Measurements from ENCODE around the gene MYLK.

Gene MYLK

GRCh38 chr3:123869165-123869564, 15.0 kb downstream of the MYLK start:
- no peak for DNase-seq (ENCODE audit: low read depth in 1 of 2, low spot score in 1 of 2)
- H3K4me3 ChIP-seq (replicated peaks; ENCODE audit: insufficient read depth, low read length): no peak overlapping the region
- TF ChIP-seq, protein P1, sequence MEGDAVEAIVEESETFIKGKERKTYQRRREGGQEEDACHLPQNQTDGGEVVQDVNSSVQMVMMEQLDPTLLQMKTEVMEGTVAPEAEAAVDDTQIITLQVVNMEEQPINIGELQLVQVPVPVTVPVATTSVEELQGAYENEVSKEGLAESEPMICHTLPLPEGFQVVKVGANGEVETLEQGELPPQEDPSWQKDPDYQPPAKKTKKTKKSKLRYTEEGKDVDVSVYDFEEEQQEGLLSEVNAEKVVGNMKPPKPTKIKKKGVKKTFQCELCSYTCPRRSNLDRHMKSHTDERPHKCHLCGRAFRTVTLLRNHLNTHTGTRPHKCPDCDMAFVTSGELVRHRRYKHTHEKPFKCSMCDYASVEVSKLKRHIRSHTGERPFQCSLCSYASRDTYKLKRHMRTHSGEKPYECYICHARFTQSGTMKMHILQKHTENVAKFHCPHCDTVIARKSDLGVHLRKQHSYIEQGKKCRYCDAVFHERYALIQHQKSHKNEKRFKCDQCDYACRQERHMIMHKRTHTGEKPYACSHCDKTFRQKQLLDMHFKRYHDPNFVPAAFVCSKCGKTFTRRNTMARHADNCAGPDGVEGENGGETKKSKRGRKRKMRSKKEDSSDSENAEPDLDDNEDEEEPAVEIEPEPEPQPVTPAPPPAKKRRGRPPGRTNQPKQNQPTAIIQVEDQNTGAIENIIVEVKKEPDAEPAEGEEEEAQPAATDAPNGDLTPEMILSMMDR (IDR thresholded peaks at IDR 0.05; ENCODE audit: insufficient read depth, low read length): no peak
- TF ChIP-seq REST (IDR thresholded peaks at IDR 0.05; ENCODE audit: insufficient replicate concordance, low read depth) (no peak), GABPA (IDR thresholded peaks at IDR 0.05; ENCODE audit: low read depth) (no peak), SPI1 (IDR thresholded peaks at IDR 0.05; ENCODE audit: borderline replicate concordance, low read depth) (no peak), POLR2AphosphoS5 (IDR thresholded peaks at IDR 0.05; ENCODE audit: low read depth) (no peak)
- peaks cover 3% of the 10 kb centered on the region for H3K27me3 ChIP-seq (ENCODE audit: insufficient read depth, poor library complexity, severe bottlenecking)
- no peak overlapping the region for H3K27ac ChIP-seq (replicated peaks)

GRCh38 chr3:123864706-123865105, 19.4 kb downstream of the MYLK start:
- H3K27me3 ChIP-seq (ENCODE audit: insufficient read depth, poor library complexity, severe bottlenecking): no peaks in the 10 kb centered on the region
- H3K27ac ChIP-seq (replicated peaks): no peak overlapping the region
- TF ChIP-seq POLR2AphosphoS5 (IDR thresholded peaks at IDR 0.05; ENCODE audit: low read depth) (no peak), REST (IDR thresholded peaks at IDR 0.05; ENCODE audit: insufficient replicate concordance, low read depth) (no peak), GABPA (IDR thresholded peaks at IDR 0.05; ENCODE audit: low read depth) (no peak), SPI1 (IDR thresholded peaks at IDR 0.05; ENCODE audit: borderline replicate concordance, low read depth) (no peak)
- TF ChIP-seq, protein P1 (IDR thresholded peaks at IDR 0.05; ENCODE audit: insufficient read depth, low read length): no peak
- no peak for DNase-seq (ENCODE audit: low read depth in 1 of 2, low spot score in 1 of 2)
- no peak overlapping the region for H3K4me3 ChIP-seq (replicated peaks; ENCODE audit: insufficient read depth, low read length)

- Histone ChIP-seq H3K27me3 (ENCODE audit: insufficient read depth, poor library complexity, severe bottlenecking) (no peaks in the 10 kb centered on the region), H3K4me3 (replicated peaks; ENCODE audit: insufficient read depth, low read length) (no peak overlapping the region), H3K27ac (replicated peaks) (no peak overlapping the region)
- no peak for TF ChIP-seq SPI1 (IDR thresholded peaks at IDR 0.05; ENCODE audit: borderline replicate concordance, low read depth)
- TF ChIP-seq GABPA (IDR thresholded peaks at IDR 0.05; ENCODE audit: low read depth): no peak
- TF ChIP-seq, protein P1 (IDR thresholded peaks at IDR 0.05; ENCODE audit: insufficient read depth, low read length): no peak
- no peak for TF ChIP-seq POLR2AphosphoS5 (IDR thresholded peaks at IDR 0.05; ENCODE audit: low read depth)
- no peak for TF ChIP-seq REST (IDR thresholded peaks at IDR 0.05; ENCODE audit: insufficient replicate concordance, low read depth)
- no peak for DNase-seq (ENCODE audit: low read depth in 1 of 2, low spot score in 1 of 2)
Observed at GRCh38 chr3:123862152-123862551, 22.0 kb downstream of the MYLK start.

Data from HL-60 (cell line).